GM19025 (cell line): ENCODE results near the gene COL4A2.

Source experiments
- ATAC-seq: cut with Tn5 transposase; IDR thresholded peaks from one replicate; pipeline ENCODE4 v1.9.1; 2021; ENCODE audit warnings: mild to moderate bottlenecking, low read depth, moderate library complexity; ENCODE audit not compliant: unreplicated experiment

COL4A2 gene

GRCh38 chr13:110336681-110337080, 29.6 kb downstream of the COL4A2 start:
- no peak for ATAC-seq

GRCh38 chr13:110337247-110337646, 30.2 kb downstream of the COL4A2 start:
- no peak for ATAC-seq

DNA sequence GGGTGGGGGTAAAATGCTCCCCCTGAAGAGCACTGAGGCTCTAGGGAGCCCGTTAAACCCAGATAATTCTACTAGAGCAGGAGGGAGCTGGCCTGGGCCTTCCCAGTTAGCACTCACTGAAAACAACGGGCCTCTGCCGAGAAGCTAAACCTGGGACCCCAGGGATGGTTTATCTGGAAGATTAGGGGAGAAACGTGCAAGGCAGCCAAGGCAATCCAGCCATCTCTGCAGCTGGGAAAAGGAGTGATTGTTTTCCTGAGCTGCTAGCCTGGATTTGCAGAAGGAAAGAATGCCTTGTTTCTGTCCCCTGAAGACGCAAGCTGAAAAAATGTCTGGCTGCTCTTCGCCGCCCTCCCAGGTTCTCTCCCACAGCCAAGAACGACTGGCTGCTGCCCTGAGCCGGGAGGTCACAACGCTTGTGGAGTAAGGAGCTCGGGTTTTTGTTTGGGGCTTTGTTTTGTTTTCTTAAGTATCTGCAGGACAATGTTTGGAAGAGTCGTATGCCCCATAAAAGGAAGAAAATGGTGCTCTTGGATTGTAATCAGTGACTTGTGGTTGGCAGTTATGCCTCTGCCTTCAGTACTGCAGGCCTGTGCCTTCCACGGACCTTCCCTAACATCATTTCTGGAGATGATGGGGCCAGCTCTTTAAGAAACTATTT, 31.5 kb downstream of the COL4A2 start:
- no peak for ATAC-seq

DNA sequence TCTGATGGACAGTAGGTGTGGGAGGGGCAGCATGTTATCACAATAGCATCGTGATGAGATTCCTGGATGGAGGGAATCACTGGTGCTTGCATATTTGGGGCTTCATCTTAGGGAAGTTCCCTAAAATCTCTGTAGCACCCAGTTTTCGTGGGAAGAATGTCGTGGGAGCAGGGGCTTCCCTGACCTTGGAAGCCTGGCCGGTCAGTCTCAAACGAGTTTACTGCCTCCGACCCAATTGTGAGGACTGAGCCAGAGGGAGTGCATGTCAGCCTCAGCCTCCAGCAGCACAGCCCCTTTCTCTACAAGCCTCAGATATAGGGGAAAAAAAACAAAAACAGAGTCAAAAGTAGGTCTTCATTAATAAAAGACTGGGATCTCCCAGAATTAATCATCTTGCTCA, 32.2 kb downstream of the COL4A2 start:
- ATAC-seq, result no peak

DNA sequence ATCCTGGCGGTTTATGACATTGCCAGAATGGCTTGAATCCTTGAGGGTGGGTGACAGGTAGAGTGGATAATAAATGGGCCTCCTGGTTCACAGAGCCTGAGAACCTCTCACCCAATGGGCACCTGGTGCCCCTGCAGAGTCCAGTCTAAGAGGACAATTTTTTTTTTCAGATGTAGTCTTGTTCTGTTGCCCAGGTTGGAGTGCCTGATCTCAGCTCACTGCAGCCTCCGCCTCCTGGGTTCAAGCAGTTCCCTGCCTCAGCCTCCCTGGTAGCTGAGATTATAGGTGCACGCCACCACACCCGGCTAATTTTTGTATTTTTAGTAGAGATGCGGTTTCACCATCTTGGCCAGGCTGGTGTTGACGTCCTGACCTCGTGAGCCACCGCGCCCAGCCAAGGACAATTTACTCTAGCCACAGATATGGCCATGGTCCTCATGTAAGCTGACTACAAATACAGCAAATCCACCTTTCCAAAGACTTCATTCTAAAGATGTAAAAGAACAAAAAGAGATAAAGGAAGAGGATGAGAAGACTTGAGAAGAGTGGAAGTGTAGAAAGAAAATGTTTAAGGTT, 33.0 kb downstream of the COL4A2 start:
- ATAC-seq, result no peak

DNA sequence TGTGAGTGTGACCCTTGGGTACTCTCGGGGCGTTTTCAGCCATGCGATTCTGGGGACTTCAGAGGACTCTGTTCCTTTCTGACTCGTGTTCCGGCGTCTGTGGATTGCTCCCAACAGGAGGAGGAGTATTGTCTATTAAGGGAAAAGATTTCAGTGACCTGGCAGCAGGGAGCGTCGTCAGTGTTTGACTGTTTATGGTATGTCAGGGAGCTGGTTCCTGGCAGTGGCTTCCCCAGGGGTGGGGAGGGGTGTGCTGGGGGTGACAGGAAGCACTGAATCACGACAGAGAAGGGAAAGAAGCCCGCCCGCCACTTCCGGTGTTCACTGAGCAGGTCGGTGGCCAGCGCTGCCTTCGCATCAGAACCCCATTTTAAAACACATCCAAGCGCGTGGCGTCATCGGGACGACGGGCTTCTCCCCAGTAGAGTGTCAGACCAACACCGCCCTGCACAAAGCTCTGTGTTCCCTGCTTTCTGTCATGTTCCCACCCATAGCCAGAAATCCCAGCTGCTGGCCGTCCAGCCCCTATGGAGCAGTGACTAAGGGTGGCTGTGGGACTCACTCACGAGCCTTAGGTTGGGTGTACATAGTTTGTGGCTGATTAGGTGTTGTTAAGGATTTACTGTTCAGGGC, 33.8 kb downstream of the COL4A2 start:
- ATAC-seq, result no peak

- no peak for ATAC-seq
Observed at GRCh38 chr13:110341445-110342244, 34.6 kb downstream of the COL4A2 start.

DNA sequence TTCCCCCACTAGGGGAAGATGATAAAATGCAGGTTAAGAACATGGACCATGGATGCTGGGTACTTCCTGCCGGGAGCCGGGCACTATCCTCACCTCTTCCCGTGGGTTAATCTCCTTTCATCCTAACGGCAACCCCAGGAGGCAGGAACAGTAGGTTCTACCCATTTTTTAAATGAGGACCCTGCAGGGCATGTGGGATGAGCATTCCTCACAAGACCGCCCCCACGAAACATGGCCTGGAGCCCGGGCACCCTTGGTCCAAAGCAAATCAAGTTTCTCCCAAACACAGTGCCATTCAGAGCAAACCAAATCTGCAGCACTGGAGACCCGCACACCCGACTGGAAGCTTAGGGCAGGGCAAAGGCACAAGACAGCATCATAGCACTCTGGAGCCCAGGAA, 35.4 kb downstream of the COL4A2 start:
- ATAC-seq, result no peak

DNA sequence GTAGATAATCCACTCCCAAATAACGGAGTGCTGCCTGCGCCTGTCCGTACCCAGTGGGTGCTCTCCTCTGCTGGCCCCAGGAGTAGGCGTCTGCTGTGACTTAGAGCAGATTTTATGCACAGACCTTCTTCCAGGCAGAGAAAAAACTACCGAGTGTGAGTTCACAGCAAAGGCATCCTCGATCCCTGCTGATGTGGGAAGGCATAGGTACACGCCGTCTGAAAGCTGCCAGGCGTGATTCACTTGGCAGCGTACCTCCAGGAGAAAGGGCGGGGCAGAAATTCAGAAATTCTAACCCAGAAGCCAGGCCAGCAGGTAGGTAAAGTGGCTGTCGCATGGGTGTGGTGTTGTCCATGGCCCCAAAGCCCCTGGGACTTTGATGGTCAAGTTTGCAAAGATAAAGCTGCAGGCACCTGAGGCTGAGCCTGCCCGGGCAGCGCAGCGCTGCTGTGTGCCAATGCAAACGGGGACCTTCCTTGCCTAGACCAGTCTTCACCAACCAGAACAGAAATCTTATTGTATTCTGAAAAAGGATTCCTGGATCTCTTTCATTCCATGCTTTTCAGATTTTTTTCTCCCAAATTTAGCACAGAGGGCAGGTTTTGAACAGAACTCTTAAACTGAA, 36.3 kb downstream of the COL4A2 start:
- no peak for ATAC-seq

DNA sequence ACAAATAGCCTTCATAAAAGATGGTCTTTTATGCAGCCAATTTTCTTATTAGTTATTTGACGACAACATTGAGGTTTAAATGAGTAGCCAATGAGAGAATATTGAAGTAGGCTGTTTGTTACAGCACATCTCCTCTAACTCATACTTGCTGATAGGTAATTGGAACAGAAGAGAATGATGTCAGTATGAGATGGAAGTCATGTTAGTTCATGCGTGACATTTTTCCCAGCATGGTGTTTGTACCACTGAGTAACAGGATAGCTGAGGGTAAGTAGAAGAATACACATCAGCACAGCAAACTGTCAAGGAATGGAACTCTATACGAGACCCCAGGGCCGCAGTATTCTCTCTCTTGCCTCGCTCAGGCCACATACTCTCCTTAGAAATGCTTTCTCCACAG, 37.2 kb downstream of the COL4A2 start:
- no peak for ATAC-seq

DNA sequence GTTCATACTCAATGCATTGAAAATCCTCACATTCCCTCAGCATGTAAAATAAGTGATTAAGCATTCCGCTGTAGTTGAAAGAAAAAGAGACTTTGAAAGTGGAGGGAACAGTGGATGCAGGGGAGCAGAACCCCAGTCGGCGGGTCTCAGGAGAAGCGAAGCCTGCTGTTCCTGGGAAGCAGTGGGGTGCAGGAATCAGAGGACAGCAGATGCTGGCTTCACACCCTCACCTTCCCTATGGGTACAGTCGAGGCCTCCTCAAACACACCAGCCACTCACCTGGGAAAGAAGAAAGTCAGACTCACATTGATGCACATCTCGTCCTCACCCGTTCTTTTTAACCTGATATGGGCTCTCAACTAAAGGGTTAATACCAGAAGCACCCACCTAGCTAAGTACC, 38.2 kb downstream of the COL4A2 start:
- ATAC-seq, result no peak

DNA sequence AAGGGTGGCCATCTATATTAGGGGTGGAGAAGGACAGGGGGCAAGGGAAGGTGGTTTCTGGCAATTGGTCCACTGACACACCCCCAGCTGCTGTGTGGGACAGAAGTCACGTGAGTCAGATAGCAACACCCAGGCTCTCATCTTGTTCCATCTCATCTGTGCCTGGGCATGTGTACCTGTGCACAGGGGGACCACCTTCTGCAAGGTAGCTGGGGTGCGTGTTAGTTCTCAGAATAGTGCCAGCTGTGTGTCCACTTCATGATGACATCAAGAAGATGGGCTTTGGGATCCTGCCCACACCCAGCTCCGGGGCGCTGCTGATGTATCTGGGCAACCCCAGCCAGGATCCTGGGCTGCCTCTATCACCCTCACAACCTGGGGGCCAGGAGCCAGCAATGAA, 38.6 kb downstream of the COL4A2 start:
- ATAC-seq, result no peak

- ATAC-seq, result no peak
Observed at GRCh38 chr13:110346661-110347067, 39.6 kb downstream of the COL4A2 start.

DNA sequence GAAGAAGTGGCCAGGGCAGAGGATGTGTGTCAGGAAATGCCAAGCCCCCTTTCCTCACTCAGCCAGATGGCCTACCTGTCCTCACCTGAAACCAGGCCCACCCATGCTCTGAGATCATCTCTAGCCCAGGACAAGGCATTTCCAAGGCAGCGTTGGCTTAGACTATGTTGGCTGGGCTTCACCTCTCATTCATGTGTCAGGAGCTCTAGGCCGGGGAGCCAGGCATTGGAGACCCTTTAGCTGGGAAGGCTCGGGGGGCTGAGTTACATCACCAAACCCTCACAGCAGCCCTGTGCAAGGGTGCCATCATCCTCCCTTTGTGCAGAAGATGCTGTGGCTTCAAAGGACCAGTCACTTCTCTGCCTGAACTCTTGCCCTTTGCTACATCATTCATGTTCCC, 40.0 kb downstream of the COL4A2 start:
- ATAC-seq, result no peak

GRCh38 chr13:110347535-110348308, 40.6 kb downstream of the COL4A2 start:
- no peak for ATAC-seq

GRCh38 chr13:110348309-110349105, 41.4 kb downstream of the COL4A2 start:
- ATAC-seq, result no peak

- ATAC-seq, result no peak
Observed at GRCh38 chr13:110349239-110349638, 42.2 kb downstream of the COL4A2 start.

- no peak for ATAC-seq
Observed at GRCh38 chr13:110350049-110350448, 43.0 kb downstream of the COL4A2 start.

- no peak for ATAC-seq
Observed at GRCh38 chr13:110350509-110350908, 43.4 kb downstream of the COL4A2 start.
